Transverse colon (tissue), 4 donors: Measurements from ENCODE around the gene POLR2A.

Experiments used
- POLR2A ChIP-seq: fragments of 450-650 bp; IDR thresholded peaks from one replicate; pipeline ENCODE4 v1.6.1; 2016; ENCODE audit warnings: antibody characterized with exemption, mild to moderate bottlenecking, moderate library complexity
- POLR2AphosphoS5 ChIP-seq, 3 donors: sonication (generic); formaldehyde crosslinking; IDR thresholded peaks; one replicate each; pipeline ENCODE4 v1.6.1; 2016; ENCODE audit warnings: antibody characterized with exemption in 3 of 3
- TF ChIP-seq, protein P1 (sequence below), 5 experiments: fragments of 200-600 bp in 3 of 5; fragments of 450-650 bp in 2 of 5; sonication (generic) in 3 of 5; IDR thresholded peaks; 1 replicate in 2 of 5; 2 replicates in 3 of 5; pipeline ENCODE4 v1.5.1; 2016 to 2017; ENCODE audit warnings: antibody characterized with exemption in 5 of 5, inconsistent platforms in 3 of 5, mild to moderate bottlenecking in 2 of 5, moderate library complexity in 1 of 5

GRCh38 chr17:7462474-7463371 is 21.4 kb upstream of the POLR2A start:
- TF ChIP-seq POLR2A (no peak), POLR2AphosphoS5 (IDR thresholded peaks at IDR 0.05) (no peak)
- TF ChIP-seq, protein P1, sequence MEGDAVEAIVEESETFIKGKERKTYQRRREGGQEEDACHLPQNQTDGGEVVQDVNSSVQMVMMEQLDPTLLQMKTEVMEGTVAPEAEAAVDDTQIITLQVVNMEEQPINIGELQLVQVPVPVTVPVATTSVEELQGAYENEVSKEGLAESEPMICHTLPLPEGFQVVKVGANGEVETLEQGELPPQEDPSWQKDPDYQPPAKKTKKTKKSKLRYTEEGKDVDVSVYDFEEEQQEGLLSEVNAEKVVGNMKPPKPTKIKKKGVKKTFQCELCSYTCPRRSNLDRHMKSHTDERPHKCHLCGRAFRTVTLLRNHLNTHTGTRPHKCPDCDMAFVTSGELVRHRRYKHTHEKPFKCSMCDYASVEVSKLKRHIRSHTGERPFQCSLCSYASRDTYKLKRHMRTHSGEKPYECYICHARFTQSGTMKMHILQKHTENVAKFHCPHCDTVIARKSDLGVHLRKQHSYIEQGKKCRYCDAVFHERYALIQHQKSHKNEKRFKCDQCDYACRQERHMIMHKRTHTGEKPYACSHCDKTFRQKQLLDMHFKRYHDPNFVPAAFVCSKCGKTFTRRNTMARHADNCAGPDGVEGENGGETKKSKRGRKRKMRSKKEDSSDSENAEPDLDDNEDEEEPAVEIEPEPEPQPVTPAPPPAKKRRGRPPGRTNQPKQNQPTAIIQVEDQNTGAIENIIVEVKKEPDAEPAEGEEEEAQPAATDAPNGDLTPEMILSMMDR (IDR thresholded peaks at IDR 0.05): no peak
